ENCODE measurements around the gene DDX47. TPM values are rescaled to one million over a fixed set of nuclear protein-coding genes. Genes with fewer than 3 reads are reported as not detected.

DDX47 gene
- total RNA-seq, 1 experiment from 2014 or later: 64.8 TPM

- TF ChIP-seq ZNF281 (CRISPR knock-in tag; IDR thresholded peaks at IDR 0.05) (no peak), USF2 (CRISPR knock-in tag; IDR thresholded peaks at IDR 0.05) (no peak), ERG (CRISPR knock-in tag; IDR thresholded peaks at IDR 0.05) (no peak), E2F1 (CRISPR knock-in tag; IDR thresholded peaks at IDR 0.05) (no peak), SP1 (CRISPR knock-in tag; conservative IDR thresholded peaks at IDR 0.05) (no peak), CDX4 (CRISPR knock-in tag; IDR thresholded peaks at IDR 0.05; ENCODE audit: borderline replicate concordance) (no peak)
Measured at GRCh38 chr12:12877781-12878455, 64.8 kb downstream of the DDX47 start (continued).

Small RNA genes within 50 kb of the gene (microRNA-seq; reads per million reads assigned to microRNA genes)
- gene MIR613 (ENCODE audit: borderline number of aligned reads): not detected

Other genes starting within 250 kb of the DDX47 start
- 17.3 to 19.0 TPM (median 18.9 TPM) in 3 replicates for gene CREBL2, start 201.5 kb upstream of the DDX47 start, total RNA-seq (2021)
- gene GPR19, start 117.2 kb upstream of the DDX47 start, total RNA-seq (2021): 10.4 to 16.4 TPM (median 14.2 TPM) in 3 replicates
- gene CDKN1B, start 96.0 kb upstream of the DDX47 start, total RNA-seq (2021): 34.2 to 38.4 TPM (median 34.8 TPM) in 3 replicates
- 0.44 to 1.1 TPM (median 0.62 TPM) in 3 replicates for gene APOLD1, start 27.7 kb upstream of the DDX47 start, total RNA-seq (2021)
- gene GPRC5A, start 78.2 kb downstream of the DDX47 start, total RNA-seq (2021): 1.1 to 1.3 TPM (median 1.3 TPM) in 3 replicates
- gene GPRC5D, start 138.8 kb downstream of the DDX47 start, total RNA-seq (2021): 0.33 TPM in 1 of 3 replicates, not detected in the others
- gene HEBP1, start 186.9 kb downstream of the DDX47 start, total RNA-seq (2021): 61.6 to 62.7 TPM (median 61.8 TPM) in 3 replicates
- gene FAM234B, start 231.0 kb downstream of the DDX47 start, total RNA-seq (2021): 25.9 to 28.6 TPM (median 26.2 TPM) in 3 replicates

Measured in WTC11 (cell line).